D341Med (cell line): ENCODE results near the gene ABI3BP.
A peak's percentile ranks its signal among the peaks of the same experiment; 100 is the strongest.
"Not testable (repeated sequence)": the region's sequence is repeated elsewhere in the genome, so short reads cannot be mapped to it uniquely, and the experiment has no call there.

ENCODE experiments used
- DNase-seq: peaks from one replicate; pipeline ENCODE4 v3.0.0; 2012; ENCODE audit warnings: low spot score

The ABI3BP gene, protein sequence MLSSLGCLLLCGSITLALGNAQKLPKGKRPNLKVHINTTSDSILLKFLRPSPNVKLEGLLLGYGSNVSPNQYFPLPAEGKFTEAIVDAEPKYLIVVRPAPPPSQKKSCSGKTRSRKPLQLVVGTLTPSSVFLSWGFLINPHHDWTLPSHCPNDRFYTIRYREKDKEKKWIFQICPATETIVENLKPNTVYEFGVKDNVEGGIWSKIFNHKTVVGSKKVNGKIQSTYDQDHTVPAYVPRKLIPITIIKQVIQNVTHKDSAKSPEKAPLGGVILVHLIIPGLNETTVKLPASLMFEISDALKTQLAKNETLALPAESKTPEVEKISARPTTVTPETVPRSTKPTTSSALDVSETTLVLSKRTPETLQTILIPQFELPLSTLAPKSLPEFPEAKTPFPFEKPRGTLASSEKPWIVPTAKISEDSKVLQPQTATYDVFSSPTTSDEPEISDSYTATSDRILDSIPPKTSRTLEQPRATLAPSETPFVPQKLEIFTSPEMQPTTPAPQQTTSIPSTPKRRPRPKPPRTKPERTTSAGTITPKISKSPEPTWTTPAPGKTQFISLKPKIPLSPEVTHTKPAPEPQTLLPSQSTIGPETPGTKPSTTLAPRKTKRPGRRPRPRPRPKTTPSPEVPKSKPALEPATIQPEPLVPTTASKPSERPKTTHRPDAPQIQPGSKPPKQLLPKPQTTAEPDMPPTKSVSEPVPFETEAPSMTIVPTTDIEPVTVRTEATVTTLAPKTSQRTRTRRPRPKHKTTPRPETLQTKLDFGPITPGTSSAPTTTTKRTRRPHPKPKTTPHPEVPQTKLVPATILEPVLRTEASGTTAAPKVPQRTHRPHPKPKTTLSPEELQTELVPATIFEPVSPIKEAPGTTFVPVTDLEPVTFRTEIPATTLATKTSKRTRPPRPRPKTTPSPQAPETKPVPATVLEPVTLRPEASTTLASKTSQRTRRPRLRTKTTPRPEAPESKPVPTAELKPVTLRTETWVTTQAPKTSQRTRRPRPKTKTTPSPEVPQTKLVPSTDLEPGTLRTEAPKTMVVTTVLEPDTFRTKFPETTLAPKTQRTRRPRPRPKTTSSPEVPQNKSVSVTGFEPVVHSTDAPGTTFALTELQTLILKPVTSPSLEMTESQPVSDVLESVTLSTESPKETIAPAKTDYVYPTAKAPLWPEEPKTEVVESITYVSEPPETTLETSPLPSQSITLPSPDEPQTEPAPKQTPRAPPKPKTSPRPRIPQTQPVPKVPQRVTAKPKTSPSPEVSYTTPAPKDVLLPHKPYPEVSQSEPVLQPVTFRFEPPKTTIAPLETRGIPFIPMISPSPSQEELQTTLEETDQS (N-terminal part only)

DNA sequence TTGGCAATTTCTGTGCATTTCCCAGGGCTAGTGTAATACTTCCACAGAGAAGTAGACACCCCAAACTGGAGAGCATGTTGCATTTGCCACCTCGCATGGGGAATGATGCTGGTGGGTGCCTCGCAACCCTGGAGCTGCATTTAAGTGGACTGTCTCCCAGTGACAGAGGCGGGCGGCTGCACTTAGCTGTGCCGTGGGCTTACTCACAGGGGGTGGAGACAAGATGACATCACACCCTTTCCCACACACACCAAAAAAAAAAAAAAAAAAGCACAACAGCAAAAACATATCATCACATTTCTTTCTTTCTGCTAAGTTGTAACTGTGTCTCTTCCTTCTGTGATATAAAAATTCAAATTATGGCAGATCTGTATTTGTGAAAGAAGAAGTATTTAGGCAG lies at the start of gene ABI3BP:
Gene ABI3BP, minus strand, starts transcription at position 113 of the 400 bp plus-strand sequence. Its CDS starts 37 bp downstream, at position 76.
- DNase-seq = no peak

DNA sequence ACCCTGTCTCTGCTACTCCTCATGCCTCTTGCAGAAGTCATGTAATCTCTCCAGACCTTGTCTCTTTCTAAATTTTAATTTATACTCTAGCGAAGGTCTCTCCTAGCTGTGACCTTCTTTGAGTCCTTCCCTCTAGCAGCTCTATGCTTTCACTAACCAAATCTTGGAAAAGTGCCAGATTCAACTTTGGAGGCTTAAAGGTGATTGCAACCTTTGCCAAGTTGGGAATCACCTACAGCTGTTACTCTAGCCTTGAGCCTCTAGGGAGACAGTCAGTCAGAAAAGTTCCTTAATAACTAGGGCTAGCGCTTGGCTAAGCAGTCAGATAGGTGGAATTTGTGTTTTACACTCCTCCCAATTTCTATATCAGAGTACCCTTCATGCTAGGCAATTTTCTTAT lies 46.1 kb upstream of the ABI3BP start:
- DNase-seq = peak; percentile 51

DNA sequence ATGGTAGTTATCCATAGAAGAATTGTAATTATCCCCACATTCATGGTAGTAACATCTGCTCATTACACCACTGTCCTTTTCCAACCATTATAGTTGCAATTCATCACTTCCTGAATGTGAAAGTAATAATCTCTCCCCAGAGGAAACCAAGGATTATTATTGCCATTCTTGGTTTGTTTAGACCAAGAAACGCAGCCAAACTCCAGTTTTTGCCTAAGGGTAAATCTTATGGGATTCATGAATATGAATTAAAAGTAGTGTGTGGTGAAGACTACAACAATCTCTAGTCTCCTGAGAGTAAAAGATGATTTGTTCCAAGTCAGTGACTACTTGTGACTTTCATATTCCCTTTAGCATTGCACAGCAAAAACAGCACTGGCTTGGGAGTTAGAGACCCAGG lies 45.7 kb upstream of the ABI3BP start:
- no peak for DNase-seq

DNA sequence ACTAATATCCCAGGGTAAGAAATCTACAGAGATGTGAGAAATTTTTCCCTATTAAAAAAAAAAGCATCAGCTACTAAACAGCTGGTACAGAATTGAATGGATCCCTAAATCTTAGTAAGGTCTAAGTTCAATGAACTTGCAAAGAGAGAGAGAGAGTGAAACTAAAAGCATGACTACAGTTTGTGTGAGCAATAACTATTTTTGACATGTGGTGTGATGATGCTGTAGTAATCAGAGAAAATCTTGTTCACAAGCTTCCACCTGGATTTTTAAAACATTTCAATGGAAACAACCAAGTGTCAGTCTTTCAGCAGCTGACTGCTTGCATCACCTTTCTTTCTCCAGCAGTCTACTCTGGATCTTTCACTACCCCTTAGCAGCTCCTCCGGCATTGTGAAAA lies 45.2 kb upstream of the ABI3BP start:
- no peak for DNase-seq

DNA sequence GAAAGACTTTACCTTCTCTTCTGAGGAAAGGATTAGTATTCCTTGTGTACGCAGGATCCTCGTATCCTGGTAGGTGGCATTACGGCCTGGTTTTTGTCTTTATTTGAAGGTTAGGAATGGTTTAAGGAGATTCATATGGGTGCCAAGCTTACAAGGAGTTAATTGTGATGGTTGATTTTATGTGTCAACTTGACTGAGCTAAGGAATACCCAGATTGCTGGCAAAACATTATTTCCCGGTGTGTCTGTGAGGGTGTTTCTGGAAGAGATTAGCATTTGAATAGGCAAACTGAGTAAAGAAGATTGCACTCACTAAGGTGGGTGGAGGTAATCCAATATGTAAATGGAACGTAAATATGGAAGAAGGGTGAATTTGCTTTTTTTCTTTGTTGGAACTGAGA lies 44.4 kb upstream of the ABI3BP start:
- DNase-seq = no peak

DNA sequence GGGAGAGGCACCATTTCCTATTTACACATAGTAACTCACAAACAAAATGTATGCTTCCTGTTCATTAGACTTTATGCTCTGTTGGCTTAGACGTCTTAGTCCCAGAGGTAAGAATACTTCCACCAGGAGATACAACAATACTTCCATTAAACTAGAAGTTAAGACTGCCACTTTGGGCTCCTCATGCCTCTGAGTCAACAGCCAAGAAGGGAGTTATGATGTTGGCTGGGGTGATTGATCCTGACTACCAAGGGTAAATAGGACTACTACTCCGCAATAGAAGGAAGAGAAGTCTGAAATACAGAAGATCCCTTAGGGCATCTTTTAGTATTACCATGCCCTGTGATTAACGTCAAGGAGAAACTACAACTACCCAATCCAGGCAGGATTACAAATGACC lies 43.5 kb upstream of the ABI3BP start:
- DNase-seq = no peak

DNA sequence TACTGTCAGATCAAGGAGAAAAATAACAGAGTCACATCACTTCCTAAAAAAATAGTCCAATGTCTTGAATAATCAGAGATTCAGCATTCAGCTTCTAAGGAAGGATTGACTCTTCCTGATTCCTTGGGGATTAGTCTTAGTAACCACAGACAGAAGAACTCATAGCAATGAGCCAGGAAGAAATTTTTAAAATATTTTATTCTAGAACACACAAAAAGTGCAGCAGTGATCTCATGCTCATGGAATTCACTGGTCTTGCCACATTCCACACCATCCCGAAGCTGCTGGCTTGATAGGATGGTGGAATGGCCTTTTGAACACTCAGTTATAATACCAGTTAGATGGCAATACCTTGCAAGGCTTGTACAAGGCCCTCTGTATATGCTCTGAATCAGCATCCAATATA lies 43.0 kb upstream of the ABI3BP start:
- no peak for DNase-seq

DNA sequence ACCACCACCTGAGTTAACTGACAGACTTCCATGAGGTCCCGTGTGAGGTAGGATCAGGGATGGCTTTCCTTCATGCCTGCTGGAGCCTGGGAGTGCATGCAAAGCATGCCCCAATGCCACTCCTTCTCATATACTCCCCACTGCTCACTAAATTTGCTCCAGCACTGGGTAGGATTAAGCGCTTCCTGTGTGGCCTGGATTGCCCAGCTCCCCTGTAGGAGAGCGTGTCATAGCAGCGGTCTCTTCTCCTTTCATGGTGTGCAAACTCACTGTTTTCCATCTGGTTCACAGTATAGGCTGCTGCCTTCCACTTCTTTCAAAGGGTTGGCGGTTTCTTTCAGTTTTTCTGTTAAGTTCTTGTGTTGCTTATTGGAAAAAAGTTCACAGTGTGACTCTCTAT lies 34.1 kb upstream of the ABI3BP start:
- DNase-seq = no peak

DNA sequence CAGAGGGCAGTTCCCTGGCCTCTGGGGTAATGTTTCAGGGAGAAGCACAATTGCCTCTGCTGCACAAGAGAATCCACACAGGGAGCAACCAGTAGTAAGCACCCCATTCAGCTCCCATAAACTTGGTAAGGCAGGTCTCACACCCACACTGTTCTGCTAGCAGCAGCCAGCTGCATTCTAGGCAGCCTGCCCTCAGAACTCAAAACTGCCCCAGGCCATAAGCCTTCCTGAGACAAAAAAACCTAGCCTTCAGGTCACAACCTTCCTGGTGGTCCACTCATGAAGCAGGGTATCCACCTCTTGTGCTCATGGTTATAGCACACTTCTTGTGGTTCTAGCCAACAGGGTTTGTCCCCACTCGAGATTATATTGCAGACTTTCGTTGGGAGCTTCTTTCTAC lies 33.7 kb upstream of the ABI3BP start:
- DNase-seq = no peak

DNA sequence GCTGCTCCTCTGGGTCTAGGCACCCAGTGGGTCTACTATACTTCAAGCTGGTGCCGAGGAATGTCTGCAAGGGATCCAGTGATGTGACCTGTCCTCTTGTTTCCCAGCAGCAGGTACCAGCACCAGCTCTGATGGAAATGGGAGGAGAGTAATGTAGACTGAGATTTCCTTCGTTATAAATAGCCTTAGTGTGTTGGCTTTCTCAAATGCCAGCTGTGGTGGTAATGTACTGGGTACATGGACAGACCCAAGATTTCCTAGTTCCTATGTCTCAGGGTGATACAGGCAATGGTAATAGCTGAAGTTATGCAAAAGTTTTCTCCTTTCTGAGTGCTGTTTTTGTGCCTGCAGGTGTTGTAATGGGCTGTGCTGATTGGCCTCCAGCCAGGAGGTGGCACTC lies 33.0 kb upstream of the ABI3BP start:
- DNase-seq = no peak

DNA sequence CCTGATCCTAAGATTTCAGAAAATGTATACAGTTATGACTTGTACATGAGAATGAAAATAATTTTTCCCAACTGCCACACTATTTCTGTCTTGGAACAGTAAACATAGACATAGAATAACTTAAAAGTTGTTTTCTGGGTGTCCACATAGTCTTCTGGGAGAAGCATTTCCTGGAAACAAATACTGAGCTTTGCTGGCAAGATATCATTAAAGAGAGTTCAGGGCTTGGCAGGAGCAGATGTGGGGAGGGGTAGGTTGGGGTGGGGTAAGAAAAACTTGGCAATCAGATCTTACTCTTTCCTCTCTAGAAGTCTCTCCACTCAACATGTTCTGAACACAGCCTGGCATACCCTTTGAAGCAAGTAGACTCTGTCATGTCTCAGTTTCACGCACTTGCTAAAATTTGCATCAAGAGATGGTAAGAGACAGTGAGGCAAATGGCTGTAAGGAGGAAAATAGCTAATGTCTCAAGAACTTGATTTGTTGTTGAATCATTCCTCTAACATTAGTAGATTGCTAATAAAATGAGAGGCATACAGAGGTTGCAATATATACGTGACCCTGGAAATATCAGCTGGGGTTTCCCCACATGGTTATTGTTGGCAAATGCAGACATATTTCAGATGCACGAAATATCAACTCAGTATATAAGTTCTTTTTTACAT lies 27.3 kb upstream of the ABI3BP start:
- no peak for DNase-seq

DNA sequence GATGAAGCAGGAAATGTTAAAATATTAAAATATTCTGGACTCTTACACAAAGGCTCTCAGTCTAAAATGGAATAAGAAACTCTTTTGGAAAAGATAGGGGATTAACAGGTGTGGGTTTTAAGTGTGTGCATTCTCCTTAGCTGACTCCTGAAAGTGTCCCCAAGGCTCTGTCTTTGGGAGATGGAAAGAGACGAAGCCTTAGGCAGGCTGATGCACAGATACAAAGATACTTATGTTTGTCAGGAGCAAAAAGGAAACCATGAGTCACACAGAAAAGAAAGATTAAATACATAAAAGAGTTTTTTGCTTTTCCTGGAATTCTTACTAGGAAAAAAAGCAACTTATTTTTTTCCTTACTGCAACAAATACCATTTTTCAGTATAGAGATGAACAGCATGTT lies 23.8 kb upstream of the ABI3BP start:
- no peak for DNase-seq

DNA sequence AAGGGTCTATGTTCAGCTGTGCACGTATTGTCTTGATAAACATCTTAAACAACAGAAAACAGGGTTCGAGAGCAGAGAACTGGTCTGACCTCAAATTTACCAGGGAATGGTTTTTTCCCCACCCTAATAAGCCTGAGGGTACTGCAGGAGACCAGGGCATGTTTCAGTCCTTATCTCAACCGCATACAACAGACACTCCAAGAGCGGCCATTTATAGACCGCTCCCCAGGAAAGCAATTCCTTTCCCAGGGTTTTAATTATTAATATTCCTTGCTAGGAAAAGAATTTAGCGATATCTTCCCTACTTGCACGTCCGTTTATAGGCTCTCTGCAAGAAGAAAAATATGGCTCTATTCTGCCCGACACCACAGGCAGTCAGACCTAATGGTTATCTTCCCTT lies 19.1 kb upstream of the ABI3BP start:
- DNase-seq = not testable (repeated sequence)

DNA sequence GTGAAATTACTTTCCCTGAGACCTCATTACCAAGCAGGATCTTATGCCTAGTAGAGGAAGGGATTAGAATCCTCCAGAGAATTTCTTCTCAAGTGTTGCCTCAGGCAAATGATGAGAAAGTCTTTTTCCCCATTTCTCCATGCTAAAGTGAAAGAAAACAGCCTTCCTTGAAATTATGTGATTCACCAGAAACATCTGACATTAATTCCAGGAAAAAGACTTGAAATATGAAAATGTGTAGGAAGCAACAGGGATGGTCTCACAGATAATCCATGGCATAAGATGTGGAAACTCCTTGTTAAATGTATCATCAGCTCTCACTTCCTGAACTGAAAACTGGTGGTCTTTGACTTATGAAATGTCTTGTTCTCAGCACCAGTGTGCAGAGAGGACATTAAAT lies 17.9 kb upstream of the ABI3BP start:
- no peak for DNase-seq

DNA sequence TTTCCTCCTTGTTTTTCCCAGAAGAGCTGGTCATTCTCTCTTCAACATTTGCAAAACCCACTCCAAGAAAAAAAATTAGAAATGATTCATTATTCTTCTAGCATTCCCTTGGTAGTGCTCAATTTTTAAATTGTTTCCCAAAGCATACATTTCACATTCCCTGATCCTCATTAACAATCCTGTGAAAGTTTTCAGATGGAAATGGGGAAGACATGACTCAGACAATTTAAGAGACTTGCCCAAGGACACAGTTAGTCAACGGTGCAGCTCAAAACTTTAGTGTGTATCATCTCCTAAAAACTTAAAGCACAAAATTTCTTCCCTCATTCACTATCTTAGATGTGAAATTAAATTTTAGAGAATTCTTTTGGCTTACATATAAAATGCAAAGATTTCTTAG lies 17.1 kb upstream of the ABI3BP start:
- no peak for DNase-seq

DNA sequence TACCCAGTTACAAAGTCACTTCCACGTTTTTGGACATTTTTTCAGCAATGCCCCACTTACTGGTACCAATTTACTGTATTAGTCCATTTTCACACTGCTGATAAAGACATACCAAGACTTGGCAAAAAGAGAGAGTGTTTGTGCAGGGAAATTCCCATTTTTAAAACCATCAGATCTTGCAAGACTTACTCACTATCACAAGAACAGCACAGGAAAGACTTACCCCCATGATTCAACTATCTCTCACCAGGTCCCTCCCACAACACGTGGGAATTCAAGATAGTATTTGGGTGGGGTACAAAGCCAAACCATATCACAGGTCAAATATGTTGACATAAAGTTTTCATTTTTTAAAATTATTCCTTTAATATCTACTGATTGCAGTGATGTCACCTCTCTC lies 16.2 kb upstream of the ABI3BP start:
- no peak for DNase-seq

DNA sequence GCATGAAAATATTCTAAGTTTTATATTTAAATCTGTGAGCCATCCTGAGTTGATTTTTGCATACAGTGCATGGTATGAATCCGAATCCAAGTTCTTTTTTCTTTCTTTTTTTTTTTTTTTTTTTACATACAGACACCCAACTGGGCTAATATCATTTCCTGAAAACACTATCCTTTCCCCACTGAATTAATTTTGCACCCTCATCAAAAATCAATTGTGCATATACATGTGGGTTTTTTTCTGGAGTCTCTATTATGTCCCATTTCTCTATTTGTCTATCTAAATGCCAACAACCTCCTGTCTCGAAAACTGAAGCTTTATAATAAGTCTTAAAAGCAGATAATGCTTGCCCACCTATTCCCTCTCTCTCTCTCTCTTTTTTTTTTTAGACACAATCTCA lies 5.9 kb upstream of the ABI3BP start:
- DNase-seq = no peak

DNA sequence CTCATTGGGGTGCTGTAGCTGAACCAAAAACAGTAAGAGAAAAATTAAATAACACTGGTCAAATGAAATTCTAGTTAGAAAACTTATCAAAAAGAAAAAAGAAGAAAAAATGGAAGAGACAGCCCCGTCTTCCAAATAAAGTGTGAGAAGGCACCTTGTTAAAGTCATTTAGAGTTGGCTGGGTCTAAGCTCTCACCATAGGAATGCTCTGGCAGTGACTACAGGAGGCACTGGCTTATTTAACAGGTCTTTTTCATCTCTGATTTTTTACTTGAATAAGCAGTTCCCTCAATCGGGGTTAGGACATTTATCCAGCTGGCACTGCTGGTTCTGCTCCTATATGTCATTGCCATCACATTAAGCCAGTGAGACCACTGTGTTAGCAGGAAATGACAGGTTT lies 1.6 kb upstream of the ABI3BP start:
- DNase-seq = no peak

DNA sequence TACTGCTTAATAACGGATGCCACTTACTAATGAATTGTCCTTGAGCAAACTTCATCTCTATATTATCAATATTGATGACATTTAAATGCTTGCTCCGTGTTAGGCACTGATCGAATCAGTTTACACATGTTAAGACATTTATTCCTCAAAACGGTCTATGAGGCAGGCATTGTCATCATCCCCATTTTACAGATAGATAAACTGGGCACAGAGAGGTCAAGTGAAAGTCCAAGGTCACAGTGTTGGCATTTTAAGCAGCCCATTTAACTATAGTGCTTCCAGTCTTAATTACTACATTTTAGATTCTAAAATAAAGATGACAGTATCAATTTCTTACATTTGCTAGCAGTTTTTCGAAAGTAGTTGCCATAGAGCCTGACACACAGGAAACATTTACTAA lies 966 bp upstream of the ABI3BP start:
- no peak for DNase-seq

DNA sequence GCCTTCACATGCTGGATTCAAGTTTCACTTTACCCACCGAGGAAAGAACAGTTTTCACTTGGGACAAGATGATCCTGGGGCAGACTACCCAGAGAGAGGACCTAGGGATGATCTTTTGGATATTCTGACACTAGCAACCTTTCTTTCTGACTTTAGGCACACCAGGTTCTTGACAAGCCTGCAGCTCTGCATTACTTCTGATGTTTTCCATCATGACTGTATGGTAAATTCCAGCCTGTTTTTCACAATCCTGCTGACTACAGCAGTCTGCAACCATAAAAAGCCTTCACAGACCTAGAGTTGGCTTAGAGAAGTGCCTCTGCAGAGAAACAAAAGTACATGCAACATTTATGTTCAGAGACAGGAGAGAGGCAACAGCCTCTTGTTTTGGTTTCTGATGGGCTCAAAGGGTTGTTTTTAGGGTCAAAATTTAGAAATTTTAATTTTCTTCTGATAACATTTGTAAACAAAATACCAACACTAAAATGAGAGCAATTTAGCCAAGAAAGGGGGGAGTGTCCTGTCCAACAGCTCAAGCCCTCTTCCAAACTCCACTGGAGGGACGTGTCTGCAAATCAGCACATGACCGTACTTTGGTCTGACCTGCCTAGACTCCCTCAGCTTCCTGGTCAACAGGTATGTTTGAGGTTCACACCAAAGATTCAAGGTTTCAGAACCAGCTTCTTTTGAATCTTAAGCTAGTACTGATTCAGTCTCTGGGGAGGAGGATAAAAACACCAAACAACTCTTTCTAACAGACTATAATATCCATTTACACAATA lies 799 bp downstream of the ABI3BP start:
- no peak for DNase-seq

DNA sequence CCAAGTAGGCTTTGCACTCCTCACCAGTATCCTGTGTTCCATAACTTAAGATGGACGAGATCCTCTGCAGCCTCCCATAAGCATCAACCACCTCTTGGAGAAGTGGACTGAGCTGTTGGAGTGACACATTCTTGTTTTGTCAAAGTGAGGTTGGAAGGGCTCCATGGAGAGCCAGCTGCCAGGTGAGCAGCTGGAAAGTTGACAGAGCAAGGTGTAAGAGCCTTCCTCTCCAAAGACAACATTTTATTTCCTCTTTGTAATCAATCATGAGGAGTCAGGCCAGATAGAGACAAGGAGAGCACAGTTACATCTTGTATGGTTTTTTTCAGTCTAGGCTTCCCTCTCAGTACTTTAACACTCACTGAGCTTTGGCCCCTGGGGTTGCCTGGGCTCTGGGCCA lies 5.1 kb downstream of the ABI3BP start:
- DNase-seq = no peak
